Raji (cell line): ENCODE measurements around the gene TNNT2.

Source experiments
- POLR2A ChIP-seq: IDR thresholded peaks from 2 replicates; pipeline ENCODE4 v1.6.1; 2011; ENCODE audit warnings: low read depth, low read length, control low read depth; ENCODE audit not compliant: insufficient read depth

The TNNT2 gene

GRCh38 chr1:201377611-201378092 lies at the start of gene TNNT2:
Gene TNNT2 (minus strand): TSS chr1:201377680. CDS start chr1:201373254, 4,426 bp downstream.
- no peak for TF ChIP-seq POLR2A

GRCh38 chr1:201426479-201427310 lies 49.2 kb upstream of the TNNT2 start:
- no peak for TF ChIP-seq POLR2A

GRCh38 chr1:201424146-201424545 lies 46.7 kb upstream of the TNNT2 start:
- no peak for TF ChIP-seq POLR2A

GRCh38 chr1:201423655-201424054 lies 46.2 kb upstream of the TNNT2 start:
- no peak for TF ChIP-seq POLR2A

GRCh38 chr1:201422436-201423030 lies 45.1 kb upstream of the TNNT2 start:
- no peak for TF ChIP-seq POLR2A

GRCh38 chr1:201422026-201422425 lies 44.5 kb upstream of the TNNT2 start:
- TF ChIP-seq POLR2A, result no peak

GRCh38 chr1:201421041-201421440 lies 43.6 kb upstream of the TNNT2 start:
- TF ChIP-seq POLR2A, result no peak

GRCh38 chr1:201420608-201421002 lies 43.1 kb upstream of the TNNT2 start:
- TF ChIP-seq POLR2A, result no peak

- no peak for TF ChIP-seq POLR2A
Observed at GRCh38 chr1:201419746-201420607, 42.5 kb upstream of the TNNT2 start.

- no peak for TF ChIP-seq POLR2A
Observed at GRCh38 chr1:201419256-201419655, 41.8 kb upstream of the TNNT2 start.

GRCh38 chr1:201418461-201418860 lies 41.0 kb upstream of the TNNT2 start:
- TF ChIP-seq POLR2A, result no peak

- TF ChIP-seq POLR2A, result no peak
Observed at GRCh38 chr1:201414051-201414738, 36.7 kb upstream of the TNNT2 start.

GRCh38 chr1:201411292-201411691 lies 33.8 kb upstream of the TNNT2 start:
- TF ChIP-seq POLR2A, result no peak

GRCh38 chr1:201409440-201409839 lies 32.0 kb upstream of the TNNT2 start:
- TF ChIP-seq POLR2A, result no peak

- TF ChIP-seq POLR2A, result no peak
Observed at GRCh38 chr1:201408834-201409200, 31.3 kb upstream of the TNNT2 start.
